A549 (cell line): ENCODE measurements around the gene ACTRT2. TPM values are rescaled to one million over a fixed set of nuclear protein-coding genes. Genes with fewer than 3 reads are reported as not detected.

Experiments used
- ATAC-seq, 2 experiments: fragments of 200-7000 bp in 1 of 2; fragments of >200 bp in 1 of 2; cut with Nextera tagmentation in 1 of 2; cut with Tn5 transposase in 1 of 2; 3 replicates each; pipeline versions ENCODE4 v1.8.0 to v1.9.1; 2018 to 2020; ENCODE audit warnings: mild to moderate bottlenecking in 1 of 2, moderate library complexity in 1 of 2
- CTCF ChIA-PET: fragments of 300-600 bp; sonication (Branson Sonifier 250); formaldehyde crosslinking; extraction: SDS; loops from one replicate; lab custom pipeline; 2021; ENCODE audit warnings: antibody characterized with exemption, inconsistent platforms; lab: Yijun Ruan, JAX
- POLR2A ChIA-PET: fragments of 350-600 bp; formaldehyde crosslinking; extraction: SDS; loops from one replicate; lab custom pipeline; 2021; ENCODE audit warnings: antibody characterized with exemption, inconsistent platforms; lab: Yijun Ruan, JAX
- DNase-seq, 2 experiments: peaks; one replicate each; pipeline versions ENCODE4 v3.0.0 to v3.0.0-alpha.2; 2011 to 2016; ENCODE audit warnings: low read depth in 1 of 2, low spot score in 1 of 2
- FAIRE-seq: peaks from 2 replicates; lab custom pipeline; 2011; peaks lifted over from hg19 to GRCh38; lab: Jason Lieb, UNC
- H3K27ac ChIP-seq, 2 experiments: fragments of >200 bp; sonication (Bioruptor Twin); formaldehyde crosslinking; 3 replicates each; pipeline ENCODE4 v1.5.1; 2016 to 2017
- H3K4me1 ChIP-seq: fragments of >200 bp; sonication (Bioruptor Twin); formaldehyde crosslinking; 3 replicates; pipeline ENCODE4 v1.6.1; 2016
- H3K4me2 ChIP-seq: fragments of >200 bp; sonication (Bioruptor Twin); formaldehyde crosslinking; 3 replicates; pipeline ENCODE4 v1.6.1; 2016
- H3K4me3 ChIP-seq: fragments of >200 bp; sonication (Bioruptor Twin); formaldehyde crosslinking; 3 replicates; pipeline ENCODE4 v1.5.1; 2016
- H3K9me3 ChIP-seq: fragments of >200 bp; sonication (Bioruptor Twin); formaldehyde crosslinking; 3 replicates; pipeline ENCODE4 v1.6.1; 2016
- EHMT2 ChIP-seq: fragments of 200-600 bp; sonication (generic); IDR thresholded peaks from 2 replicates; pipeline ENCODE4 v1.6.1; 2016; ENCODE audit warnings: antibody characterized with exemption, low read depth, mild to moderate bottlenecking, moderate library complexity
- REST ChIP-seq: fragments of 200-600 bp; sonication (generic); IDR thresholded peaks from 2 replicates; pipeline ENCODE4 v1.6.1; 2016; ENCODE audit warnings: antibody characterized with exemption, mild to moderate bottlenecking, moderate library complexity
- RNF2 ChIP-seq: fragments of 200-600 bp; sonication (generic); IDR thresholded peaks from 2 replicates; pipeline ENCODE4 v1.6.1; 2016; ENCODE audit warnings: low read depth, mild to moderate bottlenecking, antibody characterized with exemption, moderate library complexity, borderline replicate concordance
- TP53 ChIP-seq: fragments of 250-450 bp; sonication (Bioruptor Pico); IDR thresholded peaks from 2 replicates; pipeline ENCODE4 v1.5.0; 2021; ENCODE audit warnings: mild to moderate bottlenecking, moderate library complexity
- WGBS: methylation state at CpG from one replicate; pipeline ENCODE4 v1.1.6; 2017; ENCODE audit errors: missing lambda C conversion rate; 5-methylcytosine and 5-hydroxymethylcytosine counted together
- polyA plus RNA-seq, 4 experiments: library from polyadenylated mRNA; depleted of rRNA in 3 of 4; stranded (reverse); fragments of >200 nt; fragmentation: RNase III in 1 of 4; extraction: RNeasy Plus Mini Kit Qiagen cat#74134 plus additional on column Dnase treatment in 1 of 4; gene quantifications; 2 replicates in 3 of 4; 3 replicates in 1 of 4; pipeline ENCODE4 v1.2.3, GENCODE V29; 2011 to 2017

Gene ACTRT2
- polyA plus RNA-seq, 2 of the 4 experiments (the other 2 are of a cell fraction): not detected

- Histone ChIP-seq H3K4me3 (no peak overlapping the region), H3K9me3 (no peaks in the 10 kb centered on the region), H3K4me2 (no peak overlapping the region), H3K27ac (no peak overlapping the region), H3K4me1 (no peaks in the 10 kb centered on the region)
- CTCF ChIA-PET: no interaction called here
- 62% methylated on average over 3 of the region's 17 CpGs for WGBS
- no peak for ATAC-seq
- TF ChIP-seq TP53 (CRISPR knock-in tag) (no peak), REST (no peak), EHMT2 (no peak), RNF2 (no peak)
- DNase-seq: no peak
- POLR2A ChIA-PET: no interaction called here
- no peak for FAIRE-seq
These were observed 50.5 kb downstream of the ACTRT2 start for GRCh38 chr1:3071565-3072390.

Other genes starting within 250 kb of the ACTRT2 start
- 0.05 and 0.07 TPM in 2 replicates for gene TTC34, start 219.8 kb upstream of the ACTRT2 start, polyA plus RNA-seq (2011; rRNA removed)
- 0.04 to 0.08 TPM (median 0.04 TPM) in 3 replicates for gene TTC34, start 219.8 kb upstream of the ACTRT2 start, polyA plus RNA-seq (2017; fragmentation: RNase III; extraction: RNeasy Plus Mini Kit Qiagen cat#74134 plus additional on column Dnase treatment)
- gene PRDM16, start 47.7 kb downstream of the ACTRT2 start, polyA plus RNA-seq (2011; rRNA removed): 0.03 and 0.04 TPM in 2 replicates
- gene PRDM16, start 47.7 kb downstream of the ACTRT2 start, polyA plus RNA-seq (2017; fragmentation: RNase III; extraction: RNeasy Plus Mini Kit Qiagen cat#74134 plus additional on column Dnase treatment): 0.15 to 0.35 TPM (median 0.25 TPM) in 3 replicates